Smooth muscle cell (in vitro differentiated cells): Measurements from ENCODE around the gene RNF19B. TPM values are rescaled to one million over a fixed set of nuclear protein-coding genes. Genes with fewer than 3 reads are reported as not detected.
"Not testable (repeated sequence)": the region's sequence is repeated elsewhere in the genome, so short reads cannot be mapped to it uniquely, and the experiment has no call there.

ENCODE experiments used
- DNase-seq: peaks from one replicate; lab custom pipeline; 2025; ENCODE audit not compliant: unreplicated experiment; lab: John Stamatoyannopoulos, UW
- H2AFZ ChIP-seq: fragments of 200-600 bp; sonication (generic); 2 replicates; pipeline ENCODE4 v1.6.0; 2016; ENCODE audit warnings: antibody characterized with exemption, low read depth, mild to moderate bottlenecking
- H3F3A ChIP-seq: fragments of 200-600 bp; sonication (generic); 2 replicates; pipeline ENCODE4 v1.6.0; 2017; ENCODE audit warnings: antibody characterized with exemption, low read depth
- H3K27ac ChIP-seq: fragments of 200-600 bp; sonication (generic); 2 replicates; pipeline ENCODE4 v1.5.1; 2016; ENCODE audit warnings: low read depth, mild to moderate bottlenecking
- H3K27me3 ChIP-seq: fragments of 200-600 bp; sonication (generic); 2 replicates; pipeline ENCODE4 v1.6.1; 2016; ENCODE audit warnings: low read depth, mild to moderate bottlenecking
- H3K36me3 ChIP-seq: fragments of 200-600 bp; sonication (generic); 2 replicates; pipeline ENCODE4 v1.5.1; 2016; ENCODE audit warnings: low read depth
- H3K4me1 ChIP-seq: fragments of 200-600 bp; sonication (generic); 2 replicates; pipeline ENCODE4 v1.5.1; 2016; ENCODE audit warnings: low read depth
- H3K4me2 ChIP-seq: fragments of 200-600 bp; sonication (generic); 2 replicates; pipeline ENCODE4 v1.6.0; 2016; ENCODE audit warnings: mild to moderate bottlenecking
- H3K4me3 ChIP-seq: fragments of 200-600 bp; sonication (generic); 2 replicates; pipeline ENCODE4 v1.5.1; 2016; ENCODE audit warnings: mild to moderate bottlenecking
- H3K79me2 ChIP-seq: fragments of 200-600 bp; sonication (generic); 2 replicates; pipeline ENCODE4 v1.6.0; 2016; ENCODE audit warnings: low read depth, mild to moderate bottlenecking
- H3K9ac ChIP-seq: fragments of 200-600 bp; sonication (generic); 2 replicates; pipeline ENCODE4 v1.6.0; 2016; ENCODE audit warnings: low read depth
- H3K9me3 ChIP-seq: fragments of 200-600 bp; sonication (generic); replicated peaks from 2 replicates; pipeline ENCODE4 v1.5.1; 2016; ENCODE audit warnings: low read depth
- H4K20me1 ChIP-seq: fragments of 200-600 bp; sonication (generic); 2 replicates; pipeline ENCODE4 v1.6.0; 2016; ENCODE audit warnings: low read depth
- CTCF ChIP-seq: fragments of 200-600 bp; sonication (generic); IDR thresholded peaks from 2 replicates; pipeline ENCODE4 v1.5.1; 2017; ENCODE audit warnings: borderline replicate concordance, mild to moderate bottlenecking, antibody characterized with exemption; ENCODE audit not compliant: insufficient read depth, poor library complexity, severe bottlenecking
- WGBS: methylation state at CpG from one replicate; pipeline ENCODE4 v1.1.7; 2016; ENCODE audit warnings: low lambda C conversion rate; 5-methylcytosine and 5-hydroxymethylcytosine counted together
- polyA plus RNA-seq: library from polyadenylated mRNA; unstranded; fragments of >200 nt; fragmentation: Nextera tagmentation; extraction: Ambion mirVana; gene quantifications from 2 replicates; pipeline ENCODE4 v1.2.1, GENCODE V29; 2016
- total RNA-seq: library from RNA; depleted of rRNA; stranded (reverse); fragments of >200 nt; gene quantifications from 2 replicates; pipeline ENCODE4 v1.2.3, GENCODE V29; 2014

The RNF19B gene
- total and polyA plus RNA-seq, 2 experiments from 2014 or later = 11.2 to 12.3 TPM

DNA sequence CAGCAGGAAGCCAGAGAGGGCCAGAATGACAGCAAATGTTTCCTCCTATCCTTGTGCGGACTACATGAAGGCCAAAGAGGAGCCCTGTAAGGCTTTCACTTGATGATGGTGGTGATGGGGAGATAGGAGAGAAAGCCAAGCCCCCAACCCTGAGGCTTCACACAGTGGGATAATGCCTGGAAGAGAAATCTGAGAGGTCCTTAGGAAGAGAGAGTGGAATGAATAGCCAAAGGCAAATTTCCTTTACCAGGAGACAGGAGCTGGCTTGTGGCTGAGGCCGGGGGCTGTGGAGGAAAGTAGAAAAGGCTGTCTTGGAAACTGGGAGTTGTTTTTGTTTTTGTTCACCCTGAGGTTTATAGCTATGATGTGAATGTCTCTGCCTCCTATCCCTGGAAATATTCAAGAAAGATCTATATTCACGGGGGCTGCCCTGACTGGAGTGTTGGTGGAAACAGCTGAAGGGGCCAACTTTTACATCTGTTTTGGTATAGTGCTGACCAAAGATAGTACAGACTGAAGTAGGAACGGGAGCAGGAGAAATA, 13.0 kb upstream of the RNF19B start:
- Histone ChIP-seq H4K20me1 (no peaks in the 10 kb centered on the region), H3K9me3 (no peaks in the 10 kb centered on the region), H3K4me2 (no peak overlapping the region), H3K79me2 (no peaks in the 10 kb centered on the region), H3K27ac (no peak overlapping the region), H3K4me1 (peaks cover 4% of the 10 kb centered on the region), H3F3A (no peaks in the 10 kb centered on the region), H3K27me3 (no peaks in the 10 kb centered on the region), H2AFZ (no peak overlapping the region), H3K36me3 (no peaks in the 10 kb centered on the region), H3K4me3 (no peak overlapping the region), H3K9ac (no peak overlapping the region)
- no peak for TF ChIP-seq CTCF
- 61% methylated on average over 4 of the region's 4 CpGs for WGBS
- DNase-seq = no peak

- H3K36me3 ChIP-seq, H3K27ac ChIP-seq, DNase-seq, H3K4me1 ChIP-seq, H3K79me2 ChIP-seq, H4K20me1 ChIP-seq, H3F3A ChIP-seq, H3K27me3 ChIP-seq, H2AFZ ChIP-seq, H3K9me3 ChIP-seq, H3K4me2 ChIP-seq, H3K9ac ChIP-seq, H3K4me3 ChIP-seq: not testable (repeated sequence)
- 93% methylated on average over 22 of the region's 30 CpGs for WGBS
Observed at GRCh38 chr1:32975055-32975454, 10.4 kb upstream of the RNF19B start.

GRCh38 chr1:32973458-32973857, 8.8 kb upstream of the RNF19B start:
- Histone ChIP-seq H3K4me2 (peak overlapping the region; percentile 98), H3K4me3 (peak overlapping the region; percentile 76)
- H3K27ac ChIP-seq, H4K20me1 ChIP-seq, H3K79me2 ChIP-seq, H3K9ac ChIP-seq, H3K4me1 ChIP-seq, DNase-seq, H3K36me3 ChIP-seq, H3K27me3 ChIP-seq, H3K9me3 ChIP-seq, H3F3A ChIP-seq, H2AFZ ChIP-seq: not testable (repeated sequence)
- WGBS = 9% methylated on average over 5 of the region's 6 CpGs

DNA sequence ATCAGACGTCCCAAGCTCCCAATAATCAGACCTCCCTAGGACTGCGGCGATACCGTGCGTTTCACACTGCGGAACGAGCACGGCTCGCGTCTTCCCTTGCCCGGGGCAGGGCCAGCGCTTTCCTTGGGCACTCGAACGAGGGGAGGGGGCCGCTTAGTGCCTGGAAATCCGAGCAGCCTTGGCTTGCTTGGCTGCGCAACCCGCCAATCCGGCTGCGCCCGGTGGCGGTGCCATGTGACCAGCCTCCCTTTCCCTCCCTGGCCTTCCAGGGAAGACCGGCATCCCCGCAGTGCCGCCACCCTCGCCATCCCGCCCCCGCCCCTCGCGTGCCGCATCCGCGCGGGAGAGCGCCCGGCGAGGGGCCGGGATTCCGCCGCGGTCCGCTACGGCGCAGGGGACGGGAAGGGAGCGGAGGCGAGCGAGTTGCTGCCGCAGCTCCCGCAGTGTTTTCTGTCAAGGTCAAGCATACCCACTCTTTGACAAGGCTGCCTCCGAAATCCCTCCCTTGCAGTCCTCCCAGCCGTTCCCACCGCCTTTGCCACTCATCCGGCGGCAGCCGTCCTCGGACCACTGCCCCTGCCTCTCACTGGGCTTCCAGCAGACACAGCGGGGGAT, 8.3 kb upstream of the RNF19B start:
- Histone ChIP-seq H3K4me2 (peak overlapping the region; percentile 98), H3K9ac (peak overlapping the region; percentile 57), H3K4me3 (peak overlapping the region; percentile 76), H3F3A (no peaks in the 10 kb centered on the region), H3K27me3 (no peaks in the 10 kb centered on the region), H3K36me3 (no peaks in the 10 kb centered on the region), H3K79me2 (no peaks in the 10 kb centered on the region), H3K4me1 (peaks cover 8% of the 10 kb centered on the region), H2AFZ (peak overlapping the region; percentile 37), H3K9me3 (no peaks in the 10 kb centered on the region), H3K27ac (no peak overlapping the region), H4K20me1 (no peaks in the 10 kb centered on the region)
- DNase-seq = peak; percentile 29
- 1% methylated on average over 55 of the region's 58 CpGs for WGBS
- no peak for TF ChIP-seq CTCF
